Occipital lobe (tissue), 2 donors: ENCODE measurements around the gene RYR2. TPM values are rescaled to one million over a fixed set of nuclear protein-coding genes. Genes with fewer than 3 reads are reported as not detected.
A peak's percentile ranks its signal among the peaks of the same experiment; 100 is the strongest.

Experiments used
- DNase-seq: peaks from one replicate; lab custom pipeline; 2025; lab: John Stamatoyannopoulos, UW
- total RNA-seq: library from RNA; depleted of rRNA; stranded (reverse); fragments of >200 nt; gene quantifications from one replicate; pipeline ENCODE4 v1.2.3, GENCODE V29; 2014

The RYR2 gene
- 40.7 TPM for total RNA-seq

DNA sequence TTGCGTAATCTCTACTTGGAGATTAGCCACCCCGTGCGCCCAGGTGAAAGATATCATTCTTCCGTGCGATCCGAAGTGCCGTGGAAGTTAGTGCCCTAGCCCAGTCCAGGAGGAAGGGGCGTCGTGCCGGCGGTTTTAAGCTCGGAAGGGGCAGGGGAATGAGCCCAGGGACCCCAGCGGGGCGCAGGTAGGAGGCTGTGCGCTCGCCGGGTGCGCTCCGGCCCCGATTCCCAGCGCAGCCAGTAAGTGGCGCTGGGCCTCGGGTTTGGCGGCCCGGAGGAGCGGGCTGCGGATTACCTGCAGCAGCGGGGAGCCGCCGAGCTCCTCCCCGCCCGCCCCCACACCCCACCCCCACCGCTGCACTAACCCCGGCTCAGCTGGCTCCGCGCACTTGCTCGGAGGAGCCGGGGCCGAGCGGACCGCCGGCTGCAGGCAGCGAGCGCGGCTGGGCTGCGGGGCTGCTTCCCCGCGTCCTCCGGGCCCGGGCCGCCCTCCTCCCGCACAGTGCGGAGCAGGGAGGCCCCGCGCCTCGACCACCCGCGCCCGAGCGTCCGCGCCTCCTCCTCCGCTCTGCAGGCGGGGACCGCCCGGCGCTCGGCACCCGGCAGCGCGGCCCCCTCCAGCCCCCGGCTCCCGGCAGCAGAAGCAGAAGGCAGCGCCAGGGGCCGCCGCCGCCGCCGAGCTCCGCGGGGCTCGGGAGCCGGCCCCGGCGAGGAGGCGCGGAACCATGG lies at the start of gene RYR2:
Gene RYR2 (plus strand): TSS at position 390 of the 731 bp plus-strand sequence. CDS start 338 bp downstream, at position 728.
- peak; percentile 49 for DNase-seq

GRCh38 chr1:236992449-236992848 lies 49.5 kb upstream of the RYR2 start:
- DNase-seq, result no peak

DNA sequence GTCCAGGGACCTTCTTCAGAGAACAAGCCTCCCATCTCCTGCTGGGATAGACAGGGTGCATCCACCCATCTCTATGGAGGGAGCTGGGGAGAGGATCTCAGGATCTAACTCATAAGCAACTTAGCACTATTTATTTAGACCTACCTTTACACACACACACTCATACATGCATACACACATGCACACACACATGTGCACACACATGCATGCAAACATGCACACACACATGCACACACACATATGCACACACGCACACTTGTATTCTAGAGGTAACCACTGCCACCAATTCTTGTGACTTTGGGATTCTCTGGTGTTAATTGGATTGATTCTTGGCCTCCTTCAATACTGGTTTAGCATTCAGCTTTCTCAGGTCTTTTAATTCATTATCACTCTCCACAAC lies 47.5 kb upstream of the RYR2 start:
- no peak for DNase-seq

DNA sequence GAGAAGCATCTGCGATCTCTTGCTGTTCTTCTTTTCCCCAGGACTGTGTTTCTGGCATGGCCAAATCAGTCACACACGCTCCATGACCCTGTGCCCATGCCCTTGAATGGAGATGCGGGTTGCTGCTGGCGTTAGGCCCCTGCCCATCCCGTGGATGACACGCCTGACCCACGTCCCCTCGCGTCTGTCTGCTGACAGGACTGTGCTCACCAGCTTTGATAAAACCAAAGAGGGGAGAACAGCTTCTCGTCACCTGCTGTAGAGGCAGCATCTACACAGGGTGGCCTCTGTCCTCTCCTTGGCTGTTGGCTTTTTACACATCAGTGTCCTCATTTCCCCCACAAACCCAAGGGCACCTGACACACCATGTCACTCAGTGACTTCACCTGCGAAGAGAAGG lies 44.6 kb upstream of the RYR2 start:
- no peak for DNase-seq

DNA sequence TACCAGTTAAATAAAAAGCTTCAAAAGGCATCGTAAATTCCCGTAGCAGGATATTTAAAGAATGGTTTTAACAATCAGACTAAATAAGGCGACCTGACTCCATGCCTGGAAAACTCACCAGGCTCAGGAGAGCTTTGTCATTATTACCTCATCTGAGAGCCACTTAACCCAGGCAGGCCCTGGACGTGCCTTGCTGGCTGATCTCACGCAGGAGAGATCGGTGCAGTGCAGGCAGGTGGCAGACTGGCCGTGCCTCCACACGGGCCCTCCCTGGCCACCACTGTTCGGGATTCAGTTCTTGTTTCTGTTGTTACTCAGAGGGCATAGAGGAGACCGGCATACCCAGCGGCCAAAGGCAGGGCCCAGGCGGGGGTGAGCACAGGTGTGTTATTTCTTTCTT lies 44.1 kb upstream of the RYR2 start:
- DNase-seq, result no peak

- DNase-seq, result no peak
Measured at GRCh38 chr1:236998546-236998945, 43.4 kb upstream of the RYR2 start.

DNA sequence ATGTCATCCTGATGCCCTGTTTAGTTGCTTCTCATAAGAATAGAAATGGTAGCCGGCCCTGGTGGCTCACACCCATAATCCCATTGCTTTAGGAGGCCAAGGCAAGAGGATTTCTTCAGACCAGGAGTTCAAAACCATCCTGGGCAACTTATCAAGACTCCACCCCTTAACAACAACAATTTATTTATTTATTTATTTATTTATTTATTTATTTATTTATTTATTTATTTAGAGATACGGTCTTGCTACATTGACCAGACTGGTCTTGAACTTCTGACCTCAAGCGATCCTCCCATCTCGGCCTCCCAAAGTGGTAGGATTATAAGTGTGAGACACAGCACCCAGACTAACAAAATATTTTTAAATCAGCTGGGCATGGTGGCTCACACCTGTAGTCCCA lies 41.8 kb upstream of the RYR2 start:
- DNase-seq, result no peak

DNA sequence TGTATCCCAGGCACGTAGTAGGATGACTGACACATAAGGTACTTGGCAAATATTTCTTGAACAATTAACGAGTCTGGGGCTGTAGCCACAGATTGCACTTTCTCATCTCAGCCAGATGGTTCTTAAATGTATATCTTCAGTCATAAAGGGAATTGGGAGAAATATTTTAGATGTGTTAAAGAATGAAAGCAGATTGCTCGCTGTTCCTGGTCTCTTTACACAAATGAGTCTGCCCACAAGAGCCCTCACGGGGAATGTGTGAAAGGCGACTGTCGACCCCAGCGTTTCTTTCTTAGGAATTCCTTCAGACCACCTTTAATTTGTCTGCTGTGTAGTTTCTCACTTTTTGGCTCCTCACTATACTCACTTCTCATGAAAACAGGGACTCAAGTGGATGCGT lies 38.5 kb upstream of the RYR2 start:
- DNase-seq, result no peak

DNA sequence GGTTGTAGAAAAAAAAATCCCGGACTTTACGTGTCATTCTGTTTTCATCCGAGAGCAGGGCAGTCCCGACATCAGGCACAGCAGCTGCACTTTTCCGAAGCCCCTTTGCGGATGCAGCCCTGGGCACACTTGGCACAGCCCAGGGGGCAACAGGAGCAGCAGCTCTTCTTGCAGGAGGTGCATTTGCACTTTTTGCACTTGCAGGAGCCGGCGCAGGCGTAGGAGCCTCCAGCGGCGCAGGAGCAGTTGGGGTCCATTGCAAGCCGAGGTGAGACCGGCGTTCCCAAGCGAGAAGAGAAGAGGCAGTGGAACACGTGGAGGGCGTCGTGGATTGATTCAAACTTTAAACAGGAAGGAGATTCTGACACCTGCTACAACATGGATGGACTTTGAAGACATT lies 37.9 kb upstream of the RYR2 start, which contains the start of gene MT1HL1:
Gene MT1HL1 (minus strand): TSS at position 326 of the 400 bp plus-strand sequence. CDS start 69 bp downstream, at position 257.
- no peak for DNase-seq

DNA sequence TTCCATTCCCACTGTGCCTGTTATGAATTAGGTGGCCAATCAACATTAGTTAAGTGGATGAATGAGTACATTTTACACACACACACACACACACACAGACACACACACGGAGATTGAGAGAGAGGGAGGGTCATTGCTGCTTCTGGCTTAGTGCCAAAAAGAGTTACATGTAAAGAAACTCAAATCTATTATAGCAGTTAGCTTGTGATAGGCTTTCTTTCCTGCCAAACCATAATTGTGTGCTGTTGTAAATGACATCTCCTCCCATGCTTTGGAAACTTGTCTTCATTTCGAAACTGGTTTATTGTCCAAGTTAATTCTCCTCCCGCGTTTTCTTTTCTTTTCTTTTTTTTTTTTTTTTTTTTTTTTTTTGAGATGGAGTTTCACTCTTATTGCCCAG lies 36.3 kb upstream of the RYR2 start:
- DNase-seq, result no peak

- DNase-seq, result no peak
Measured at GRCh38 chr1:237007147-237007881, 34.7 kb upstream of the RYR2 start.

- no peak for DNase-seq
Measured at GRCh38 chr1:237009611-237010010, 32.4 kb upstream of the RYR2 start.

GRCh38 chr1:237011432-237011831 lies 30.6 kb upstream of the RYR2 start:
- no peak for DNase-seq

DNA sequence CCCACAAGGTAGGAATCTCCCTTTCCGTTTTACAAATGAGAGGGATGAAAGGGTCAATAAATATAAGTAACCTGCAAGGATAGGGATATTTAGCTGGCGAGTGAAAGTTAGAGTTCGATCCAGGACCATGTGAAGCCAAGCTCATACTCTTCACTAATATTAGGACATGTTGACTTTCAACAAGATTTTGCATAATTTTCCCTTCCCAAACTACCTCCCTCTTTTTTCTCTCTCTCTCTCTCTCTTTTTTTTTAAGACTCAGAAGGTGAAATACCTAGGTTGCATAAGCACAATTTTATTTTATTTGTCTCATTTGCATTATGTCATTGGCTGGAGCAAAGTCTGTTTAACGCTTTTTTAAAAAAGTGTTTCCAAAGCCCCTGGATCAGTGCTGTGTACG lies 29.6 kb upstream of the RYR2 start:
- no peak for DNase-seq

DNA sequence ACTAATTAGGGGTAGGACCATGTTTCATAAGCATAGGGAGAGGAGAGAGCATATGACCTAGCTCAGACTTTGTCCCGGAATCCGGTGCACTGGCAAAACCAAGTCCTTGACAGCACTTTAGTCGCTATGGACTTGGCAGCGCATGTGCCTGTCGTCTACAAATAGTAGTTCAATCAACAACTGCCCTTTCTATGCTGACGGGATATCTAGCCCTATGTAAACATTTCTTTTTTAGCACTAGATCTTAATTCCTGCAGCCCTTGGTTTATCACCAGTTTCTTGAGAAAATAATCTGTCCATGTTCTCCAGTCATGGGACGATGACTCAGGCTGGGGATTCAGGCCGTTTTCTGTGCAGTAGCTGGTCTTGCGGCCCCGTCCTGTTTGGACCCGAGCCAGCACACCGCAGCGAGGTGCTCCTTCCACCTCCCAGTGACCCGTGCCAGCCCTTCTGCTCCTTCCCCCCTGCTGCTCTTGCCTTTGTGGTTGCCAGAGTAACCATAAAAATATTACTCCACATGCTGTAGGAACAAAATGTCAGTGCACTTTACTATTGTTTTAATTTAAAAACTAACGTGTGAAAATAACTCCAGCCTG lies 29.1 kb upstream of the RYR2 start:
- DNase-seq, result no peak

GRCh38 chr1:237013608-237014007 lies 28.4 kb upstream of the RYR2 start:
- no peak for DNase-seq

GRCh38 chr1:237016626-237017025 lies 25.4 kb upstream of the RYR2 start:
- DNase-seq, result no peak

DNA sequence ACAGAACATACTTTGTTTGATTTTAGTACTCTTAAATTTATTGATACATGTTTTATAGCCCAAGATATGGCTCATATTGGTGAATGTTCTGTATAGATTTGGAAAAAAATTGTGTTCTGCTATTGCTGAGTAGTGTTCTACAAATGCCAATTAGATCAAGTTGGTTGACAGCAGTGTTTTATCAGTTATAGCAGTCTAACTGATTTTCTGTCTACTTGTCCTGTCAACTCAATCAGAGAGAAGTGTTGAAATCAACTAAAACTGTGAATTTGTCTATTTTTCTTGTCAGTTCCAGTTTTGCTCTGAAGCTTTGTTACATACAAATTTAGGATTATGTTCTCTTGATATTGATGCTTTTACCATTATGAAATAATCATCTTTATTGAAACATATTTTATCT lies 23.1 kb upstream of the RYR2 start:
- DNase-seq, result no peak

DNA sequence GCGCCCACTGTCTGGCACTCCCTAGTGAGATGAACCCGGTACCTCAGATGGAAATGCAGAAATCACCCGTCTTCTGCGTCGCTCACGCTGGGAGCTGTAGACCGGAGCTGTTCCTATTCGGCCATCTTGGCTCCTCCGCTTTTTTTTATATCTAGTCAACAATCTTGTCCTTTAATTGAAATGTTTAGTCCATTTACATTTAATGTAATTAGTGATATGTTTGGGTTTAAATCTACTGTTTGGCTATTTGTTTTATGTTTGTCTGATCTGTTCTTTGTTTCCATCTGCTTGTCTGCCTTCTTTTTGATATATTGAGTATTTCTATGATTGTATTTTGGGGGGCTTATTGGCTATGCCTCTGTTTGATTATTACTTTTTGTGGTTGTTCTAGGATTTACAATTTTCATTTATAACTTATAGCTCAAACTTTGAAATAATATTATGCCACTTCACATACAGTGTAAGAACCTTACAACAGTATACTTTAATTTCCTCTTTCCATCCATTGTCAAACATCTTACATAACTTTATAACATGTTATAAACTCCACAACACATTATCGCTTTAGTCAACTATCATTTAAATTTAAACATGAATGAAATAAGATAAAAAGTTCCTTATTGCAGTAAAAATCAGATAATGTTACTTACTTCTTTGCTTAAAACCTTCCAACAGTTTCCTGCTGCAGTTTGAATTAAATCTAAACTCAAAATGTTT lies 16.5 kb upstream of the RYR2 start:
- DNase-seq, result no peak

GRCh38 chr1:237029240-237029639 lies 12.7 kb upstream of the RYR2 start:
- DNase-seq, result no peak

DNA sequence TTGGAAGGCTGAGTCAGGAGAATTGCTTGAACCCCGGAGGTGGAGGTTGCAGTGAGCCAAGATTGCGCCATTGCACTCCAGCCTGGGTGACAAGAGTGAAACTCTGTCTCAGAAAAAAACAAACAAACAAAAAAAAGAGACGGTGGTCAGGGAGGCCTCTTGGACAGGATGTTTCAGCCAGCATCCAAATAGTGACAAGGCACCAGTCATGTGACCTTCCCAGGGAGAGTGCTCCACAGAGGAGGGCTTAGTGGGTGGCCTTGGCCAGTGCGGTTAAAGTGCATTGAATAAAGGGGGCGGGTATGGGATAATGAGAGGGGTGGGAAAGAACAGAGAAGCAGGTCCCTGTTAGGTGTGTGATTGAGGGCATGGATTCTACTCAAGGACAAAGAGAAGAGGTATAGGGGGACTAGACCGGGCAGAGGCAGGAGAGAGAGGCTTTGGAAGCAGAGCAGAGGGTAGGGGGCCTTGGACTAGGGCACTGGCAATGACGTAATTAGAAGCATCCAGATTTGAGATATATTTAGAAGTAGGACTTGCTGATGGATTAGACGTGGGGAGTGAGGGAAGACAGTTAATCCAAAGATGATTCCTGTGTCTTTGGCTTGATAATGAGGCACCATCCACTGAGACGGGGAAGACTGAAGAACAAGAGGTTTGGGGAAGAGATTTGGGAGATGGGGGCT lies 12.0 kb upstream of the RYR2 start:
- no peak for DNase-seq
